Sciatic nerve (tissue), 2 donors: Measurements from ENCODE around the gene MTG1. TPM values are rescaled to one million over a fixed set of nuclear protein-coding genes. Genes with fewer than 3 reads are reported as not detected.
A peak's percentile ranks its signal among the peaks of the same experiment; 100 is the strongest.
"Not testable (repeated sequence)": the region's sequence is repeated elsewhere in the genome, so short reads cannot be mapped to it uniquely, and the experiment has no call there.

Experiments
- ATAC-seq: fragments of 200-7000 bp; cut with Tn5 transposase; one replicate; pipeline ENCODE4 v1.9.1; 2020; ENCODE audit warnings: mild to moderate bottlenecking, moderate library complexity
- DNase-seq: peaks from one replicate; pipeline ENCODE4 v3.0.0-alpha.2; 2020; ENCODE audit warnings: low spot score
- intact Hi-C: fragments of 100-400 bp; cut with DNase I; formaldehyde crosslinking; loops from one replicate; pipeline ENCODE4 v1.14.2; 2022
- total RNA-seq: library from RNA; stranded (reverse); fragmentation: NEBNext Ultra II Directional; extraction: Animal tissue kit (Norgen Biotek cat#: 25700); gene quantifications from one replicate; pipeline ENCODE4 v1.2.1, GENCODE V29; 2021
- donor health status: DM: no; HTN: no; CAD: no.
- donor health status: DM: no; HTN: no; CAD: no.

MTG1 gene
- total RNA-seq, 1 donor from 2014 or later: 44.0 TPM

DNA sequence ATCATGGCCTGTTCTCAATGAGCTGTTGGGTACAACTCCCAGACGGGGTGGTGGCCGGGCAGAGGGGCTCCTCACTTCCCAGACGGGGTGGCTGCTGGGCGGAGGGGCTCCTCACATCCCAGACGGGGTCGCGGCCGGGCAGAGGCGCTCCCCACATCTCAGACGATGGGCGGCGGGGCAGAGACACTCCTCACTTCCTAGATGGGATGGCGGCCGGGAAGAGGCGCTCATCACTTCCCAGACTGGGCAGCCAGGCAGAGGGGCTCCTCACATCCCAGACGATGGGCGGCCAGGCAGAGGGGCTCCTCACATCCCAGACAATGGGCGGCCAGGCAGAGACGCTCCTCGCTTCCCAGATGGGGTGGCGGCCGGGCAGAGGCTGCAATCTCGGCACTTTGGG lies 20.4 kb downstream of the MTG1 start:
- intact Hi-C loops, ATAC-seq, DNase-seq: not testable (repeated sequence)

DNA sequence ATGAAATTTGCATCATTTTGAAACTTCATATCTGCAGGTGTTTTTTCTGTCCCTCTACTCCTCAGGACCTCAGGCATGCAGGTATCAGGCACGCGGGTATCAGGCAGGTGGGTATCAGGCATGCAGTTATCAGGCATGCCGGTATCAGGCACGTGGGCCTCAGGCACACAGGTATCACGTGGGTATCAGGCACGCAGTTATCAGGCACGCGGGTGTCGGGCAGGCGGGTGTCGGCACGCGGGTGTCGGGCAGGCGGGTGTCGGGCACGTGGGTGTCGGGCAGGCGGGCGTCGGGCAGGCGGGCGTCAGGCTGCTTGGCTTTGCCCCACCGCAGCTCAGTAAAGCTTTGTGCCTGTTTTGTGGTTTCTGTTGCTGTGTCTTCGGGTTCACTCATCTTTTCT lies 21.8 kb downstream of the MTG1 start:
- DNase-seq: no peak
- no peak for ATAC-seq
- intact Hi-C loops: no loop called here

DNA sequence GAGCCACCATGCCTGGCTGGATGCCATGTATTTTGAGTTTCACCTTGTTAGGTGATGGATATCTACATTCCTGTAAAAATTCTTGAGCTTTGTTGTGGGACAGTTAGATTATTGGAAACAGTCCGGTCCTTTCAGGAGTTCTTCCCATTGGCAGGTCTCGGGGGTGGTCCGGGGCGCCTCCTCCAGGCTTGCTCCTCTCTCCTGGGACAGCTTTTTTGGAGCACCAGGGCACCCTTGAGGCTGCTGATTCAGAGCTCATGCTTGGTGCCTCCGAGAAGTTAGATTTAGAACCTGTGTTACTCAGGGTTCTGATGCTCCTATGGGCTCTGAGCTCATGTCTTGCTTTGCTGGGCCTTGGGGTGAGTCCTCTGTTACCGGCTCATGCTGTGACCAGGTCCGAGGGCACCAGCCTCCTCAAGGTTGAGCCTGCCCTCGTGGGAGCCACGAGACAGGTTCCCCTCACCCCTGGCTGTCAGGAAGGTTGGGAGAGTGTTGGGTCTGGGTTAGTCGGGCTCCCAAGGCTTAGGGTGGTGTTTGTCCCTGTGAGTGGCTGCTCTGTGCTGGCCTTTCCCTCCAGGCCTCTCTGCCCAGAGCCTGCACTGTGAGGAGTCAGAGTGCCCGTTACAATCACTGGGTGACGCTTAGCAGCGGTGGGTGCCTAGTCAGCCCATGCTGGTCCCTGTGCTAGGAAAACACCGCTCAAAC lies 24.5 kb downstream of the MTG1 start:
- DNase-seq (no peak), ATAC-seq (no peak)
- intact Hi-C loops: no loop called here

DNA sequence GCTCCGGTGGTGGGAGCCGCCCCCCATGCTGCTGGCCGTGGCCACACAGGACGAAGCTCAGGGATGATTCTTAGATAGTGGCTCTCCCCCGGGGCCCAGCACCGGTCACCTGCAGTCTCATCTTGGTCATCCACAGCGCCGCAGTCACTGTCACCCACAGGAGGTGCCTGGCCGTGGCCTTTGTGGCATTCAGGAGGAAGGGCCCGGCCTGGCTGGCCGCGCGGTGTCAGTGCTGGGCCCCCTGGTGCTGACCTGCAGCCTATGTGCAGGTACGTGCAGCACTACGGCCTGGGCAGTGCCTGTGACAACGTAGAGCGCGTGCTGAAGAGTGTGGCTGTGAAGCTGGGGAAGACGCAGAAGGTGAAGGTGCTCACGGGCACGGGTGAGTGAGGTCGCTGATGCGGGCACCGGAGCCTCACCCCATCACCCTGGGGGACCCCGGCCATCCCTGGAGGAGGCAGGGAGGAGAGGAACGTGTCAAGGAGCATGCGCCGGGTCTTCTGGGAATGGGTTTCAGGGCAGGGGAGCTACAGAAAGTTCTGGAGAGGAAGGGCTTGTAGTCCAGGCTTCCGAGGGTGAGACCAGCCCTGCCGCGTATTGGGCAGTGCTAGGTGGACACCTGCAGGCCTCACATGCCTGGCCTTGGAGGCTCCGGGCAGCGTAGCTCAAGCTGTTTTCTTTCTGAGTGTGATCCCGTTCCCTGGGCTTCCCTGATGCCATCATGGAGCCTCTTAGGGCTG lies 25.4 kb downstream of the MTG1 start:
- intact Hi-C loops: no loop called here
- no peak for DNase-seq
- ATAC-seq: no peak

DNA sequence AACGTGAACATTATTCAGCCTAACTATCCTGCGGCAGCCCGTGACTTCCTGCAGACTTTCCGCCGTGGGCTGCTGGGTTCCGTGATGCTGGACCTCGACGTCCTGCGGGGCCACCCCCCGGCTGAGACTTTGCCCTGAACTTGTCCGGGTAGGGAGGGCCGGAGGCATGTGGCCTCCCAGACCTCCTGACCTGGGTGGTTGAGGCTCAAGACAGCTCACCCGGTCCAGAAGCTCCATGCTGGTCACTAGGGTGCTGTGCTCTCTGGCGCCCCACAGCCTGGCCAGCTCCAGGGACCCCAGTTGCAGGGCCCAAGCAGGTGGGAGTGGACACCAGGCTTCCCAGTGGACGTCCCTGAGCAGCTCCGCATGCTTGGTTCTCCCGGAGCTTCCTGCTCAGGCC lies 26.1 kb downstream of the MTG1 start:
- DNase-seq: no peak
- intact Hi-C loops: no loop called here
- ATAC-seq: no peak

DNA sequence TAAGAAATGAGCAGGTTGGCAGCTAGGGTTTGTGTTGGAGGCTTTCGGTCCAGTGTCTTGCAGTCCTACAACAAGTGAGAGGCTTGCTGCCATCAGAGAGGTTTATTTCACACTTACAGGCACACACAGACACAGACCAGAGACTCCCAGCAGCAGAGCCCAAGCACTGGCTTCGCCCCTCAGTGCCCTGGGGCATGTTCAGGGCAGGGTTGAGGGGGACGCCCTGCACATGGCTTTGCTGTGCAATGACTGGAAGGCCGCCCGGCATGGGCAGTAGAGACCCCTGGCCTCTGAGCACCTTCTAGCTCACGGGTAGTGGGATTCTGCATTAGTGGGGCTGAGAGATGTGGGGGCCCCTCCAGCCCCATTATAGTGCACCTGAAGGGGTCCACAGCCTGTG lies 26.6 kb downstream of the MTG1 start:
- DNase-seq (no peak), ATAC-seq (no peak)
- intact Hi-C loops: no loop called here

GRCh38 chr10:133421336-133422222 lies 27.6 kb downstream of the MTG1 start:
- intact Hi-C loops: no loop called here
- DNase-seq (no peak), ATAC-seq (no peak)

GRCh38 chr10:133422223-133422806 lies 28.4 kb downstream of the MTG1 start:
- intact Hi-C loops: no loop called here
- DNase-seq: no peak
- ATAC-seq: no peak

GRCh38 chr10:133422807-133423771 lies 29.1 kb downstream of the MTG1 start:
- DNase-seq (peak; percentile 48), ATAC-seq (no peak)
- intact Hi-C loops: no loop called here

DNA sequence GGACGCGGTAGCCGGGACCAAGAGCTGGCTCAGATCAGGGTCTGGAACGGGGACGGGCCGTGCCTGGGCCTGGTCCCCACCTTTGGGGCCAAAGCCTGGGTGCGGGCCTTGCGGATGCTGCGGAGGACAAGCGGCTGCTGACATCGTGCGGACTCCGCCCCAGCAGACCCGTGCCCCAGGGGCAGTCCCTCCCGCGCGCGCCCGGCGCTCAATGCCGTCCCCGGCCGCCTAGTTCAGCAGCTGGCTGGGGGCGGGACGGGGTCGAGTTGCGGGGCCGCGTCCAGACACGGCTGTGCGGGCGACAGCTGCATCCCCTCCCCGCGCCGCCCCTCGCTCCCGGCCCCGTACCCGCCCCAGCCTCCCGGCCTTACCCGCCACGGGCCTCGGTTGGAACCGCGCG lies 30.1 kb downstream of the MTG1 start:
- ATAC-seq, intact Hi-C loops, DNase-seq: not testable (repeated sequence)

DNA sequence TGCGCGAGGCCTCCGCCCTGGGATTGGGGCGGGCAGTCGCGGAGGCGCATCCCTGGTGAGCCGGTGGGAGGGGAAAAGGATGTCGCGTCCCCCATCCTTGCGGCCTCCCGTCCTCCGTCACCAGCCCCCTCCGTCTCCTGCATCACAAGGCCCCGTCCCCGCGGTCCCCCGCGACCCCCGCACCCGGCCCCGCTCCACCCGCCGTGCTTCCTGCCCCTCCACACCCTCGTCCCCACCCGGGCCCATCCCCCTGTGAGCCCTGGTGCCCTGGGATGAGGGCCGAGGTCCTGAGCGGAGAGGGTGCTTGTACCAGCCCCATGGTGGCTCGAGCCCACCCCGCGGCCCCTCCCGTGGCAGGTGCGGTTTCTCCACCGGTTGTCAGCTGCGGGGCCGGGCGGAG lies 30.6 kb downstream of the MTG1 start, which contains the start of gene SPRN:
SPRN (minus strand) TSS at position 25 of the 400 bp plus-strand sequence. CDS start 944 bp downstream, outside the sequence.
- intact Hi-C loops, ATAC-seq, DNase-seq: not testable (repeated sequence)

DNA sequence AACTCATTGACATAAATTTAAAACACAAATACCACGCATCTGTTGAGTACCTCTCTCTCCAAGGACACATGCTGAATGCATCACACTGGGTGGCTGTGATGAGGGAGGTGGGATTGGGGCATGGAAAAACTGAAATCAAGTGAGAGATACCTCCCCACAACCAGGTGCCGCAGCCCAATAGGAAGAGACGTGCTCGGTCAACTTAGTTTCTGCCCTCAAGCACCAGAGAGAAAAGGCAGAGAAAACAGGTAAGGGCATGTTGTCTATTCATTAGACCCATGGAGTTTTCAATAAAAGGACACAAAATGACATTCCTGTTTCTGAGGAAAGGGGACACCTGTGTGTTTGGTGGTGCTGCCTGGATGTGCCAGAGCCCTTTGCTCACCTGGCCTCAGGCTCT lies 35.6 kb downstream of the MTG1 start:
- ATAC-seq, intact Hi-C loops: not testable (repeated sequence)

DNA sequence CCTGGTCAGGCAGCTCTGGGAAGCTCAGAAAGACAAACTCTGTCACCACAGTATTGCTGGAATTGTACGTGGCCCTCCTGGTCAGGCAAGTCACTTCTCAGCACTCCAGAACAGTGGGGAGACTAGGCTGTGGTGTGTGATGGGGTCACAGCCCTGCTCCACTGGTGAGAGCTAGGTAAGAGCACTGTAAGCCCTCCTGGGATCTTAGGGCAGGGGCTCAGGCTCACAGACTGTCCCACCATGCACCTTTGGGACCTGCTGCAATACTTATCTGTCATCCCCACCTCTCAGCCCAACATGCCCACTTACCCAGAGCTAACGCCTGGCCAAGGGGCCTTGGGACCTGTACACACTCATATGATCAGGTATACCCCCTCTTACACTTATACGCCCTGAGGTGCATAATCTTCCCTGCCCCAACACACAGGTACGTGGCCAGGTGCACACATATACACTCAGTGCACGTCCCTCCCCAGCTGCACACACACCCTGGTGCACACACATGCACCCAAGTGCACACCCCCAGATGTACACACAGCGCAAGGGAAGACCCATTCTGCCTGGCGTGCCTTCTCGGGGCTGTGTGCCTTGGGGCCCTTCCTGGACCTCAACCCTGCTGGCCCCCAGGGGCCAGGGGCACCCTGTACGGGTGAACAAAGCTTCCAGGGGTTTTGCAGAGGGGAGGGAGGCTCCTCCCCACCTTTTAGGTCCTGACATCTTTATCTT lies 38.1 kb downstream of the MTG1 start:
- DNase-seq, intact Hi-C loops, ATAC-seq: not testable (repeated sequence)

More for the DNA sequence above, 35.6 kb downstream of the MTG1 start:
- DNase-seq: not testable (repeated sequence)

DNA sequence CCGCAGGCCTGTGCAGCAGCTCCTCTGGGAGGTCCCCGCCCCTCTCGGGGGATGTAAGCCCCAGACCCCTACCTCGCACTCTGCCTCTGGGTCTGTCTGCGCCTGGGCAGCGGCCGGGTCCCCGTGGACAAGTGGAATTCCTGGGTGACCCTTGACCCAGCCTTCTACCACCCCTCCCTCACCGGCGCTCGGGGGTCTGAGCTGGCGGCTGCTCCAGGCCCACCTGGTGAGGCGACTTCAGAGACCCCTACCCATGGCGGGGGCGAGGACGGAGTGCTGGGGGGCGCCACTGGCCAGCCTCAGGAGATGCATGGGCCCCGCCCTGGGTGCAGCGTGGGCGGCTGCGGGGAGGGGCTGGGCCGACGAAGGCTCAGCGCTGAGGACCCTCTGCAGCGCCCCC lies 38.8 kb downstream of the MTG1 start:
- intact Hi-C loops, DNase-seq: not testable (repeated sequence)
- peak; percentile 20 for ATAC-seq

DNA sequence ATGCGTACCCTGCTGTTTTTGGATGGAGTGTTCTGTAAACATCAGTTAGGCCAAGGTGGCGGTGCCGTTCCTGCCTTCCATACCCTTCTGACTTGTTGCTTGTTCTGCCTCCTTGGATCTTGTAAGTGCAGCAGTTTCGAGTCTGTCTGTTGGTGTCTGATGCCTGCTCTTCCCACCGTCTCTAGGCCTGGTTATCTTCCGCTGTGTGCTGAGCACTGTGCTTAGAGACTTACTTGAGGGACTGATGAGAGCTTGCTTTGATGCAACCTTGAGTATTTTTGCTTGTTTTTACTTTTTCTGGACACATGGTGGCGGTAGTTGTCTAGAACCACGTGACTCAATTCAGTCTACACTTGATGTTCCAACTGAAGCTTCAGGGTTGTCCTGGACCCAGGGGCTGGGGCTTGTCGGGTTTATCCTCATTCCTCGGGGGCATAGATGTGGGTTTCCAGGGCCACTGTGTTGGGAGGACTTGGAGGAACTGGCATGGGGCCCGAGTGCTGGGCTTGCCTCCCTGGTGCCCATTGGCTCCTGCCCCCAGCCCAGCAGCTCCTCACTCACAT lies 44.8 kb downstream of the MTG1 start:
- intact Hi-C loops: no loop called here
- ATAC-seq (no peak), DNase-seq (no peak)

DNA sequence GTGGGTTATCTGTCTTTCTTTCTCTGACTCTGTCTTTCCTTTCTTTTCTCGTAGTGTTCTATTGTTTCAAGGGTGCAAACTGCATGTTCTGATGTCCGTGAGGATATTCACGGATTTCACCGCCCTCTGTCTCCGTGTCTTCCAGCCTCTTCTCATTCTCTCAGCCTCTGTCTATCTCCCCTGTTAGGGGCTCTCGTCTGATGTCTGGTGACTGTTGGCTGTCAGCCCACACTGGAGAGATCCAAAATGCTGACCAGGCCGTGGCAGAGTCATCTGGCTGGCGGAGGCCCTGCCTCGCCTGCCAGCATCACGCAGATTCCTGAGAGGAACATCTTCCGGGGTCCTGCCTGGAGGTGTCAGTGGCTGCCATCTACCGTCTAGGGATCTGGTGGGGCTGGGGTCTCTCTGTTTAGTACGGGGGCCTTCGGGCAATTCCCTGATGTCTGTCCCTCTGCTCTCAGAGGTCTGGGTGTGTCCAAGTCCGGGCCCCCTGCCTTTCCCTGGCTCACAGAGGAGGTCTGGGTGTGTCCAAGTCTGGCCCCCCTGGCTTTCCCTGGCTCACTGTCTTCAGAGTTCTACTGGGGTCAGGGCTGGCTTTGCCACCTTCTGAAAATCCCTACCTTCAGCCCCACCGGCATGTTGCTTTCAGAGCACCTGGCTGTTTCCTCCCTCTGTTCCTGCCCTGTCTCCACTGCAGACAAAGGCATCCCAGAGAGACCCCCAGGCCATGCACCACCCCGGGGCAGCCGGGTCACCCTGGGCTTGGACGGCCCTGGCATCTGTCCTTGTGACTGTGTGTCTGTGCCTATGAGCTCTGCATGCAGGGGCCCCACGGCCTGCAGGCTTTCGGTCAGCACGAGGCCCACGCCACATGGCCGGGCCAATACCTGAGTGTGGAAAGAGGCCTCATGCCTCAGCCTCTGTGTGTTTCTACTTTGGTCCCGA lies 45.8 kb downstream of the MTG1 start:
- intact Hi-C loops: no loop called here
- no peak for ATAC-seq
- DNase-seq: peak; percentile 50
